Smooth muscle cell of the brain vasculature (primary cell): Measurements from ENCODE around the gene BTBD7.
"Not testable (repeated sequence)": the region's sequence is repeated elsewhere in the genome, so short reads cannot be mapped to it uniquely, and the experiment has no call there.

Source experiments
- DNase-seq: peaks from one replicate; pipeline ENCODE4 v3.0.0-alpha.2; 2012; ENCODE audit warnings: low read depth, low spot score

The BTBD7 gene

GRCh38 chr14:93246534-93246933 is 86.3 kb downstream of the BTBD7 start:
- no peak for DNase-seq

- DNase-seq: no peak
Measured at GRCh38 chr14:93245764-93246420, 86.9 kb downstream of the BTBD7 start.

GRCh38 chr14:93240678-93241000 is 92.2 kb downstream of the BTBD7 start:
- DNase-seq: peak; percentile 46

- DNase-seq: no peak
Measured at GRCh38 chr14:93239869-93240677, 92.8 kb downstream of the BTBD7 start.

- DNase-seq: no peak
Measured at GRCh38 chr14:93234798-93235197, 98.0 kb downstream of the BTBD7 start.

GRCh38 chr14:93233078-93233477 is 99.8 kb downstream of the BTBD7 start:
- not testable (repeated sequence) for DNase-seq

- DNase-seq: no peak
Measured at GRCh38 chr14:93232159-93232558, 100.7 kb downstream of the BTBD7 start.

GRCh38 chr14:93231129-93231979 is 101.5 kb downstream of the BTBD7 start:
- peak; percentile 12 for DNase-seq

- no peak for DNase-seq
Measured at GRCh38 chr14:93230539-93230938, 102.3 kb downstream of the BTBD7 start.

- DNase-seq: no peak
Measured at GRCh38 chr14:93228550-93228949, 104.3 kb downstream of the BTBD7 start.

- DNase-seq: no peak
Measured at GRCh38 chr14:93223565-93223964, 109.3 kb downstream of the BTBD7 start.

GRCh38 chr14:93220509-93220908 is 112.3 kb downstream of the BTBD7 start:
- no peak for DNase-seq

- peak; percentile 10 for DNase-seq
Measured at GRCh38 chr14:93219103-93219726, 113.6 kb downstream of the BTBD7 start.

- no peak for DNase-seq
Measured at GRCh38 chr14:93214598-93214997, 118.2 kb downstream of the BTBD7 start.

GRCh38 chr14:93212432-93212831 is 120.4 kb downstream of the BTBD7 start:
- DNase-seq: no peak

- DNase-seq: no peak
Measured at GRCh38 chr14:93207468-93208308, 125.1 kb downstream of the BTBD7 start.

GRCh38 chr14:93206793-93207467 is 125.9 kb downstream of the BTBD7 start, which contains the start of the genes GON7 and UBR7:
TSS of gene GON7 (minus strand) at chr14:93207065. CDS start at chr14:93207037, 28 bp downstream.
TSS of gene UBR7 (plus strand) at chr14:93207256. CDS start at chr14:93207292, 36 bp downstream.
- peak; percentile 89 for DNase-seq

- no peak for DNase-seq
Measured at GRCh38 chr14:93201155-93201704, 131.6 kb downstream of the BTBD7 start.

- no peak for DNase-seq
Measured at GRCh38 chr14:93200553-93200952, 132.3 kb downstream of the BTBD7 start.

GRCh38 chr14:93199031-93199430 is 133.8 kb downstream of the BTBD7 start:
- DNase-seq: no peak
